ENCODE measurements around the gene IL25. TPM values are rescaled to one million over a fixed set of nuclear protein-coding genes. Genes with fewer than 3 reads are reported as not detected.

The IL25 gene
- total and polyA plus RNA-seq, 9 donors, result not detected

DNA sequence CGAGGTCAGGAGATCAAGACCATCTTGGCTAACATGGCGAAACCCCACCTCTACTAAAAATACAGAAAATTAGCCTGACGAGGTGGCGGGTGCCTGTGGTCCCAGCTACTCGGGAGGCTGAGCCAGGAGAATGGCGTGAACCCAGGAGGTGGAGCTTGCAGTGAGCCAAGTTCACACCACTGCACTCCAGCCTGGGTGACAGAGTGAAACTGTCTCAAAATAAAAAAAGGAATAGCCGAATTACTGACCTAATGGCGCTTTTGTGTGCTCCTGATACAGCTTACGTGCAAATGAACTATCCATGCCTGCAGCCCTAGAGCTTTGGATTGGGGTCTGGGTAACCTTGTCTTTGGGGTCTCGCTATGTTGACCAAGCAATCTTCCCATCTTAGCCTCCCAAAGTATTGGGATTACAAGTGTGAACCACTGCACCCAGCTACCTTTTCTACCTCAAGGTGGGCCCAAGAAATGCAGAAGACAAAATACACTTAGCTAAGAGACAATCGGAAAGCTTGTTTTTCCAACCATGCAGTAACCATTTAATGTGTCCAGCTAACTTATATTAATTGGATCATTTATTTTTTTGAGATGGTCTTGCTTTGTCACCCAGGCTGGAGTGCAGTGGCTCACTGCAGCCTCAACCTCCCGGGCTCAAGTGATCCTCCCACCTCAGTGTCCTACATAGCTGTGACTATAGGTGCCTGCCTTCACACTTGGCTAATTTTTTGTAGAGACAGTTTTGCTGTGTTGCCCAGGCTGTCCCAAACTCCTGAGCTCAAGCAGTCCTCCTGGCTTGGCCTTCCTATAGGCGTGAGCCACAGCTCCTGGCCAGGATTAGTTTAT, 45.9 kb upstream of the IL25 start:
- H3K4me1 ChIP-seq (ENCODE audit: insufficient read depth), result peaks cover 3% of the 10 kb centered on the region
- H3K4me3 ChIP-seq, result no peak overlapping the region
- 62 to 66% (median 63%) methylated on average over 13 of the region's 13 CpGs for WGBS, 3 donors
- H3K27ac ChIP-seq, result no peak overlapping the region
- H3K36me3 ChIP-seq, result no peaks in the 10 kb centered on the region
- no peaks in the 10 kb centered on the region for H3K27me3 ChIP-seq
- intact Hi-C loops (cut with DNase I), result loop anchor here (5.0 to 10.0 kb wide), 6 partner anchors 51 to 238 kb away; partner anchors contain the start of genes NGDN (in 3 of the 4), CMTM5 (in 2 of the 4), AP1G2 (in 1 of the 4) and THTPA (in 1 of the 4)
- no peaks in the 10 kb centered on the region for H3K9me3 ChIP-seq
- TF ChIP-seq EP300 (IDR thresholded peaks at IDR 0.05) (no peak), POLR2A (IDR thresholded peaks at IDR 0.05) (no peak)
- TF ChIP-seq, protein P1, sequence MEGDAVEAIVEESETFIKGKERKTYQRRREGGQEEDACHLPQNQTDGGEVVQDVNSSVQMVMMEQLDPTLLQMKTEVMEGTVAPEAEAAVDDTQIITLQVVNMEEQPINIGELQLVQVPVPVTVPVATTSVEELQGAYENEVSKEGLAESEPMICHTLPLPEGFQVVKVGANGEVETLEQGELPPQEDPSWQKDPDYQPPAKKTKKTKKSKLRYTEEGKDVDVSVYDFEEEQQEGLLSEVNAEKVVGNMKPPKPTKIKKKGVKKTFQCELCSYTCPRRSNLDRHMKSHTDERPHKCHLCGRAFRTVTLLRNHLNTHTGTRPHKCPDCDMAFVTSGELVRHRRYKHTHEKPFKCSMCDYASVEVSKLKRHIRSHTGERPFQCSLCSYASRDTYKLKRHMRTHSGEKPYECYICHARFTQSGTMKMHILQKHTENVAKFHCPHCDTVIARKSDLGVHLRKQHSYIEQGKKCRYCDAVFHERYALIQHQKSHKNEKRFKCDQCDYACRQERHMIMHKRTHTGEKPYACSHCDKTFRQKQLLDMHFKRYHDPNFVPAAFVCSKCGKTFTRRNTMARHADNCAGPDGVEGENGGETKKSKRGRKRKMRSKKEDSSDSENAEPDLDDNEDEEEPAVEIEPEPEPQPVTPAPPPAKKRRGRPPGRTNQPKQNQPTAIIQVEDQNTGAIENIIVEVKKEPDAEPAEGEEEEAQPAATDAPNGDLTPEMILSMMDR (IDR thresholded peaks at IDR 0.05), result no peak
- no peak for DNase-seq

DNA sequence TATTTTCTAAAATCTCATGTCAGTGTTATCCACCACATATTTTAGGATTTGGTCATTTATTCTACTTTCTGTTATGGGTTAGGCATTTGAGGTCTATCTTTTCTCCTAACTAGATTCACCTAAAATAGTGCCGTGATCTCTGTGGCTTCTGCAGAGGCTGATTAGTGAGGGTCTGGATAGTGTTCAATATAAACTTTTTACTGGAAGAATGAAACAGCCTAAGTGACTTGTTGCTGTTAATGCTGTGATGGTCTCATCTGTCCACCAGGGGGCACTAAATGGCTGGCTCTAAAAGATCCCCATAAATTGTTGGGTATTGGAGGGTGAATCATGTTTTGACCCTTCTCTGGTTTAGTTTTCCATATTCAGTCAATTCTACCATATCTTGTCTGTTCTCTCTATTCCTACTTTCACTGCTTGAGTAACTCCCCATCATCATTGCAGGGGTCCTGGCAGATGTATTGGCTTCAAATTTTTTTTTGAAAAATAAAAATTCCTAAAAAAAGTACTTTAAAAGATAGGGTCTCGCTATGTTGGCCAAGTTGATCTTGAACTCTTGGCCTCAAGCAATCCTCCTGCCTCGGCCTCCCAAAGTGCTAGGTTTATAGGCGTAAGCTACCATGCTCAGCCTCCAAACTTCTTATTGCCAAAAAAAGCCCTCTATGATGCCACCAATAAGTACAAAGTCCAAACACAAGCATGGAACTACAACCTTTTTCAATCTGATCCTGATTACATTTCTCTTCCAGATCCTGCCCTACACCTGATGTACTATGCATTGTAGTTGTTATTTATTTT, 44.5 kb upstream of the IL25 start:
- TF ChIP-seq, protein P1 (IDR thresholded peaks at IDR 0.05), result peak; percentile 68 to 85 (median 83)
- TF ChIP-seq POLR2A (IDR thresholded peaks at IDR 0.05), result no peak
- Histone ChIP-seq H3K27me3 (no peaks in the 10 kb centered on the region), H3K9me3 (no peaks in the 10 kb centered on the region), H3K4me1 (ENCODE audit: insufficient read depth) (peaks cover 2% of the 10 kb centered on the region), H3K36me3 (no peaks in the 10 kb centered on the region), H3K27ac (no peak overlapping the region), H3K4me3 (no peak overlapping the region)
- intact Hi-C loops (cut with DNase I), result loop anchor here (5.0 to 10.0 kb wide), 6 partner anchors 49 to 237 kb away; partner anchors contain the start of genes NGDN (in 3 of the 4), CMTM5 (in 2 of the 4), AP1G2 (in 1 of the 4) and THTPA (in 1 of the 4)
- WGBS, 3 donors, result 12 to 18% (median 14%) methylated on average over 4 of the region's 4 CpGs
- DNase-seq, result peak in 4 of 5 donors; percentile 59 to 84 (median 66)

DNA sequence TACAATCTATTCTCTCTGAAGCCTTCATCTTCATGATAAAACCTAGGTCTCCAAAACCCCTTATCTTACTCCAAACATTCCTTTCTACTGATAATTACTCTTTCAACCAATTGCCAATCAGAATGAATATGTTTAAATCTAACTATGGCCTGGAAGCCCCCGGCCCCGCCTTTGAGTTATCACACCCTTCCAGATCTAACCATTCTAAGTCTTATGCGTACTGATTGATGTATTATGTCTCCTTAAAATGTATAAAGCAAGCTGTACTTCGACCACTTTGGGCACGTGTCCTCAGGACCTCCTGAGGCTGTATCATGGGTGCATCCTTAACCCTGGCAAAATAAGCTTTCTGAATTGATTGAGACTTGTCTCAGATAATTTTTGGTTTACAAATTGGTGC, 37.0 kb upstream of the IL25 start:
- intact Hi-C loops (cut with DNase I), result no loop called here
- H3K9me3 ChIP-seq, result no peaks in the 10 kb centered on the region
- 81 to 90% (median 83%) methylated on average over 5 of the region's 5 CpGs for WGBS, 3 donors
- H3K36me3 ChIP-seq, result no peaks in the 10 kb centered on the region
- no peaks in the 10 kb centered on the region for H3K27me3 ChIP-seq
- H3K27ac ChIP-seq, result no peak overlapping the region
- no peaks in the 10 kb centered on the region for H3K4me1 ChIP-seq (ENCODE audit: insufficient read depth)
- no peak for TF ChIP-seq EP300 (IDR thresholded peaks at IDR 0.05)
- TF ChIP-seq, protein P1 (IDR thresholded peaks at IDR 0.05), result no peak
- TF ChIP-seq POLR2A (IDR thresholded peaks at IDR 0.05), result no peak
- no peak for DNase-seq
- no peak overlapping the region for H3K4me3 ChIP-seq

DNA sequence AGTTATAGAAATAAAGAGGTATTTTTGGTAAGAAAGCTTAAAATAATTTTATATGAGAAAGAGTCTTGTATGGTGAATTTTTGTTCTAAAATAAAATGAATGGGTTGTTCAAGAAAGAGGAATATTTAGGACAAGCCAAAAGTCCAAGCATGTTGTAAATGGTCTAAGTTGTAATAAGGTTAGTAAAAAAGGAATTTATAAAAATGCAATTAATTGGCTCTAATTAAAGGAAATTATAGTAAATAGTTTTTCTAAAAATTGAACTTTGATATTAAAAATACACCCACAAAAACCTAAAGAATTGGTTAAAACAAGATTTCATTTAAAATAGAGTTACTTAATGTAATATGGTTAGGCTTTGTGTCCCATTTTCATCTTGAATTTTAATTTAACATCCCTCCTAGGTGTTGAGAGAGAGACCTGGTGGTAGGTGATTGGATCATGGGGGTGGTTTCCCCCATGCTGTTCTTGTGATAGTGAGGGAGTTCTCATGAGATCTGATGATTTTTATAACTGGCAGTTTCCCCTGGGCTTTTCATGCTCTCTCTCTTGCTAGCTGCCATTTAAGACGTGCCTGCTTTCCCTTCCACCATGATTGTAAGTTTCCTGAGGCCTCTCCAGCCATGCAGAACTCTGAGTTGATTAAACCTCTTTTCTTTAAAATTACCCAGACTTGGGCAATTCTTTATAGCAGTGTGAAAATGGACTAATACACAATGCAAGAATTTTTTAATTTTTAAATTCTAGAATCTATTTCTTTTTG, 32.9 kb upstream of the IL25 start:
- no peaks in the 10 kb centered on the region for H3K4me1 ChIP-seq (ENCODE audit: insufficient read depth)
- H3K27ac ChIP-seq, result no peak overlapping the region
- TF ChIP-seq POLR2A (IDR thresholded peaks at IDR 0.05) (no peak), EP300 (IDR thresholded peaks at IDR 0.05) (no peak)
- TF ChIP-seq, protein P1 (IDR thresholded peaks at IDR 0.05), result no peak
- no peaks in the 10 kb centered on the region for H3K27me3 ChIP-seq
- 67 to 82% (median 74%) methylated on average over 1 of the region's 1 CpG for WGBS, 3 donors
- H3K9me3 ChIP-seq, result no peaks in the 10 kb centered on the region
- H3K36me3 ChIP-seq, result no peaks in the 10 kb centered on the region
- no peak overlapping the region for H3K4me3 ChIP-seq
- no peak for DNase-seq
- intact Hi-C loops (cut with DNase I), result no loop called here

All from ovary (tissue), 9 donors.